ENCODE results near the gene SMOC1.

The SMOC1 gene

DNA sequence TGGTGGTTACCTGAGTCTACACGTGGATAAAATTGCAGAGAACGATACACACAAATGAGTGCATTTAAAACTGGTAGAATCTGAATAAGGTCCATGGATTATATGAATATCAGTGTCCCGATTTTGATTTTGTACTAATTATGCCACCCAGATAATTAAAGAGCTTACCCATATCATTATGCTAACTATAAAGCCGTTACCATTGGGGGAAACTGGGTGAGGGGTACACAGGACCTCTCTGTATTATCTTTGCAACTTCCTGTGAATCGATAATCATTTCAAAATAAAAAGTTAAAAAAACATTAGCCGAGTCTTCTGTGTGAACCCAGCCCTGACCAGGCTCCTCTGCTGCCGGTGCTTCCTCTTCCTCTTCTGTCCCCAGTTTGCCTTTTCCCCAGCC lies 107.1 kb downstream of the SMOC1 start:
- DNase-seq, result no peak

DNA sequence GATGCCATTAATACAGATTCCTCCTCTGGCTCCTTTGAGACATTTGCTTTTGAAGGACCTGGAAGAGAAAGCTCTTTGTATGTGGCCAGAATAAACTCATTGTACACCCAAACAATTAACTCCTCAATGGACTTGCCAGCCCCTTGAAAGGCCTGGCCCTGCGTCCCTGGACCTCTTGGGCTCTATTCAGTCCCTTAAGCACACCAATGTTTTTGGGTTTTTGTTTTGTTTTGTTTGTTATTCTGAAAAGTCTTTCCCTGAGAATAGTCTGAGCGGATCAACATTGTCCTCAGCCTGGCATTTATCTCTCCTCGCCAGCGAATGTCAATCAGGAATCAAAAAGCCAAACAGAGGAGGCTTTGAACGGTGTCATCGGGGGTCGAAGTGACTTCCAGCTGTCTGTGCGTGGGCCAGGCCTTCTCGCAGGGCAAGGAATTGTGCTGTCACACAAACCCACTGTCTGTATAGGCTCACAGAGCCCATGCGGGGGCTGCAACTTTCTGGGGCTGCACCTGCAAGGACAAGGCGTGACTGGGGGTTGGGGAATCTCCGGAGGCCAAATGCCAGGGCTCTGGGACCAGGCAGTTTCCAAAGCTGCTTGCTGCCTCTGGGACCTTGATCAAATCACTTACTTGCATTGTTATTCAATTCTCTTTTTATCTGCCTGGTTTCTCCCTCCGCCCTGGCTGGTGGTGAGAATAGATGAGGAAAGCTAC lies 108.3 kb downstream of the SMOC1 start:
- no peak for DNase-seq

DNA sequence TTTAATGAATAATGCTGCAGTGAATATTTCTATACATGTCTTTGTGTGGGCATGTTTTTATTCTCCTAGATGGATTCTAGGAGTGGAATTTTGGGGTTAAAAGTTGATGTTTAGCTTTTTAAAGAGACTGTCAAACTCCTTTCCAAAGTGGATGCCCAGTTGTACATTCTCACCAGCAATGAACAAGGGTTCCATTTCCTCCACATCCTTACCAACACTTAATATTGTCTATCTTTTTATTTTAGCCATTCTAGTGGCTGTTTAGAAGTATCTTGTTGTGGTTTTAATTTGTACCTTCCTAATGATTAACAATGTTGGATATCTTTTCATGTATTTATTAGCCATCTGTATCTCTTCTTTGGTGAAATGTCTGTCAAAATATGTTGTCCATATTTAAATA lies 109.8 kb downstream of the SMOC1 start:
- DNase-seq, result no peak

DNA sequence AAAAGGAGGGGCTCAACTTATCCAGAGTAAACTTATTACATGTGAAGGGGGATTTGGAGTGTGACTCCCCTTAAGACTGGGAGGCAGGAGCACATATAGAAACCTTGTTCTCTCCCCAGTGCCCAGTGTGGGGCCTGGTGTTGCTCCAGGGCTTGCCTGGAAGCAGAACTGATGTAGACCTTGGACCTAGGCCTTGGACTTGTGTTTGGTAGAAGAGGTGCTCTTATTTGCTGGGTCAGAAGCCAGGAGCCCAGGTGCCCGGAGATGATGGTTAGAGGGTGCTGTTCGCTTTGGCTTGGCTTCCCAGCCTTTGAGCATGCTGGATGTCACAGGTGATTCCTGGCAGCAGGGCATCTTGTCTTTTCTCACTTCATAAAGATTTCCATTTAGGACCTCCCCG lies 110.4 kb downstream of the SMOC1 start:
- DNase-seq, result no peak

DNA sequence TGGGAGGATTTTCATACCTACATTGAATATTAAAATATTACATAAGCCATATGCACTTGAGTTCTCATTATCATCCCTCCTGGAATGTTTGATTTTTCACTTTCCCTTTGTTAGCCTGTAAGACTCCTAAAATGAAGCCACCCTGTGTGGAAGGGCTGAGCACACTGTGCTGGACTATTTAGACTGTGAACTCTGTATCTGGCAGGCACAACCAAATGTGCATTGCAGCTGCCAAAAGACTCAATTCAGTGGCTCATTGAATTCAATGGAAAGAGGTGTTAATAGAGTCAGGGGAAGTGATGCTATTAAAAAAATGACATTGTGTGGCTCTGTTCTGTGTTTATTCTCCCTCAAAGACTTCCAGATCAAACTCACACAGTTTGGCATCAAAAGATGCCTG lies 111.1 kb downstream of the SMOC1 start:
- DNase-seq, result no peak

DNA sequence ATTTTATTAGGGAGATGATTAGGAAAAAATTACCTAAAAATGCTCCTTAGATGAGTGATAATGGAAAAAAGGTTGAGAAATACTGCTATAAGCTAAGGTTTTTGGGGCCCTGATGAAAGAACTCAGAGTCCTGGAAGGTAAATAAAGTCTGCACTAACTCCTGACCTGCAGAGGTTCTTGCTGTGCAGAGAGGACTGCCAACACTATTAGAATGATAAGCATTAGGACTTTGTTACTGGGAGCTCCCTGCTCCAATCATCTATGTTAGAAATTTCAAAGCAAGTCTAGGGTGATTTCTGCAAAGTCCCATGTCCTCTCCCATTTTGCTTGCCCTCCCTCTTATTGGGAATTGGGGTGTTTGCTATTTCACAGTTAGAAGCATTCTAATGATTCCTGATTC lies 112.2 kb downstream of the SMOC1 start:
- DNase-seq, result no peak

DNA sequence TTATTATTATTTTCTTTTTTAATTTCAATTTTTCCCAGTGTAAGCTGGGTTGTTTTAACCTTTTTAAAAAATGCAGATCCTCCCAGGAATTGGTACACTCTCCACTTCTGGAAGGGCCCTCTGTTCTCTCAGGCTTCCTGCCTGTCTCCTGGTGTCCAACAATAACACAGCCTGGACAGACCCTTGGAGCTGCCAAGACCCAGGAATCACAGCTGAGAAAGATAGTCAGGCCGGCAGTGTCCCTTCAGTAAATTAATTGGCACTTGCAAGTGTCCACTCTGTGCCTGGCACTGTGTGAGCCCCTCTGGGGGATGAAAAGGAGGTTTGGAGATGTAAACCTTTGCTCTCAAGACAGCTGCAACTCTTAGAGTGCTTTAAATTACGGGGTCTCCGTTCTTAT lies 113.3 kb downstream of the SMOC1 start:
- no peak for DNase-seq

DNA sequence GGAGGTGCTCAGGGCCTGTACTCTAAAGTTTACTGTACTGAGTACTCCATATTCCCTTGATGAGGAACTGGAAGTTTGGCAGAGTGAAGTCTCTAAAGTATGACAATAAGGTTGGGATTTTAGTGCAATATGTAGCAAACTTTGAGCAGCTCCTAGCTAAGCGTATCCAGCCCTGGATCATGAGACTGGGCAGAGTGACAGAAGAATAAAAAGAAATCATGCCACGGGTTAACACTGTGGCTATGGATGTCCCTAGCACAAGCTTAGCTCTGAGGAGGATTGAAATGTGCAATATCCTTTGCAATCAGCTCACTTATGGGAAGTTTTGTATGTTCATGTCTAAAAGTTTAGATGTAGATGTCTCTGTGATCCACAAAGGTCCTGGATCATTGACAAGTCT lies 114.1 kb downstream of the SMOC1 start:
- DNase-seq, result no peak

DNA sequence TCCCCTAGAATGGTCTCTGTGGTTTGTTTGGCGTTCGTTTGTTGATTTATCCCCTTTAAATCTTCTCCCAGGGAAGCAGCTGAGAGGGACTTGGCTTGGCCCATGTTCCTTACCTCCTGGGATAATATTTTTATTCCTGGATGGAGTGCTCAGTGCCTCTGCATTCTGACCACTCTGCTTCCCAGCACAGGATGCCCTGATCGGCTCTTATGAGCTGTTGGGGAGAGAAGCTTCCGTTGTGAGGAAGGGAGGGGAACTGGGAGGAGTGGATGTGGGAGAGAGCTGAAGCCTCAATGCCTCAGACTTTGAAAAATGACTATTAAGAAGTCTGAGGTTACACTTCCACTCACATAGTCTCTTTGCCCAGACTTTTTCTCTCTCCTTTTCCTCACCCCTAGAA lies 114.8 kb downstream of the SMOC1 start:
- no peak for DNase-seq

DNA sequence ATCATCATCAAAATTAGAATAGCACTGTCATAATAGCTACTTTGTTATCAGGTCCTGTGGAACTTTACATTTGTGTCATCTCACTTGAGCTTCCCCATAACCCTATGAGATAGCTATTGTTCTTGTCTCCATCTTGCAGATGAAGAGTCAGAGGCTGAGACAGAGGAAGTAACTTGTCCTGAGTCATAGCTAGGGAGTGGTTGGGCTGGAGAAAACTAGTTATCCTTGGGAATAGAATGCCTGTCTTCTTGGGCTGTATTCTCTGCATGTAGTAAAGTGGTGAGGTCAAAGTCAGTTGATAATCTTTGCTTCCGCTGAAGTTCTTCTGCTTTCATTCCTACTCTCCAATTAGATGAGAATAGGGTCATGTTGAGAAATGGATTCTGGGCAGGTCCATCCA lies 117.0 kb downstream of the SMOC1 start:
- DNase-seq, result no peak

DNA sequence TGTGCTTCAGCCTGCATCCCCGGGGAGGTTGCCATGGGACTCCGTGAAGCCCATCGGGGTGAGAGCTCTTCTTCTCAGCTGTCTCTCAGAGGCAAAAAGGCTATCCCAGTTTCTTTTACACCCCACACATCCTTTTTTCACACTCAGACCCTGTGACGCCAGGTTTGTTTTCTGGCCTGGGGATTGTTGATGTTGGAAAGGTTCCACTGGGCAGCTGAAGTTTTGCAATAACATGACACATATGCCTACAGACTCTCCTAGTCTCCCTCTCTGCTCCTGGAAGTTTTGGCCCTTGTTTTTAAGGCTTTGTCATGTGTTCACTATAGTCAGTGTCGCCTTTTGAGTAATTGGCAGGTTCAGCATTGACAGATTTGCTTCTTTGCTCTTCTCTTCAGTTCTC lies 118.6 kb downstream of the SMOC1 start:
- DNase-seq, result no peak

DNA sequence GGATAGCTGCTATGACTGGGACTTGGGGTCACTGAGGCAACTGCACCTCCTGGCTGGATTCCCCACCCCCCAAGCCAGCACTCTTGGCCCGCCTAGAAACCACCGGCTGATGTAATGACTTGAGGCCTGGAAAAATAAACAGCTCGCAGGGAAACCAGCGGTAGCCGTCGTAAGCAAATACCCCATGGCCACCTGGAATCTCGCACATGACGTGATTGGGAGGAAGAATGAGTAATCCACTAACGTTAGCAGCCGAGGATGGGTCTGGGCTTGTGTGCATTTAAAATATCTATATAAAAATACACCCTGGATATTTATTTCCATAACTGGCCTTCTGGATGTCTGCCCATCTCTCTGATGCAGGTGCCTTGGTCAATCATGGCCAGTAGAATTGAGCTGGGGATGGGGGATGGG lies 120.1 kb downstream of the SMOC1 start:
- no peak for DNase-seq

DNA sequence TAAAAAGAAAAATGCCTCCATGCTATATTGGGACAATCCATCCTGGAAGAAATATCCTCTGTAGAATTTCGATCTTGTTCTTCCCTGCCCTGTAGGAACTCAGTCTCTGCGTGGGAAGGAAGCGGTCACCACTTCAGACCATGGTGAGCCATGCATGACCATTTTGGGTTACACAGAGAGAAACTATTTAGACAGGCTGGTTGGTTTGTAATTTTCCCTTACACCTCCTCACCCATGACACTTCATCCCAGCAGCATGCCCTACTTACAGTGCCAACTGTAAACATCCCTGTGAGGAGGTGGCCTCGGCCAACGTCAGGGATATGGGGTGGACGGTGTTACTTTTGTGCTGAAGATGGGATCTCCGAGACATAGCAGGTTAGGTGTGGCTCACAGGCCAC lies 121.4 kb downstream of the SMOC1 start:
- no peak for DNase-seq

DNA sequence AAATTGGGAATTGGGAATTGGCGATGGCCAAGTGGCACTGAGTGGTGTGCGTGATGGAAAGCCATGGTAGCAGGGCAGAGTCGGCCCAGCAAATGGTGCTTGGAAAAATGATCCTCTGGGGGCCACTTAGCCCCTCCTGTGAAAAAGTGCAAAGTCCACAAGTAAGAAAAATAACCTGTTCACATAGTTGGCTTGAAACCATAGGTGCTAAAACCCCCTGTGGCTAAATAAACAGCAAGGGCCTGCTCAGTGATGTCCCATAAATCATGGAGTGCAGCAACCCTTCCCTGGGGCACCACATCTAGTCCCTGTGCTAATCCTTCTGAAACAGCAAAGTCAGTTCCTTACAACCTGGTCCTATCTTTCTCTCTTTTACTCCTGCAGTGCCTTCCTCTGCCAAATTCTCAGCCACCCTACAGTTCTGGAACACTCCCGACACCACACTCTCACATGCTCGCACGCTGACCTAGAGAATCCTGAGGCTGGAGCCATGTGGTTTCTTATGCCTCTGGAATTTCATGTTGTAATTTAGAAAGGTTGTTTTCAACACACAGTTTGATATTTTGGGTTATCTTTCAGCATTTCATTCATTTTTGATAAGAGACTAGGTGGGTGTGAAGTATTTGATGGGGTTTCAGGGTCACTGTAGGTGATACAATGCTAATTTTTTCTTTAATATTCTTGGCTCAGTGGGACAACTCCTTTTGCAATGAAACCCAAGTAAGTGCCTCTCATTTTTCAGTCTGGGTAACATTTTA lies 123.6 kb downstream of the SMOC1 start:
- DNase-seq, result no peak

DNA sequence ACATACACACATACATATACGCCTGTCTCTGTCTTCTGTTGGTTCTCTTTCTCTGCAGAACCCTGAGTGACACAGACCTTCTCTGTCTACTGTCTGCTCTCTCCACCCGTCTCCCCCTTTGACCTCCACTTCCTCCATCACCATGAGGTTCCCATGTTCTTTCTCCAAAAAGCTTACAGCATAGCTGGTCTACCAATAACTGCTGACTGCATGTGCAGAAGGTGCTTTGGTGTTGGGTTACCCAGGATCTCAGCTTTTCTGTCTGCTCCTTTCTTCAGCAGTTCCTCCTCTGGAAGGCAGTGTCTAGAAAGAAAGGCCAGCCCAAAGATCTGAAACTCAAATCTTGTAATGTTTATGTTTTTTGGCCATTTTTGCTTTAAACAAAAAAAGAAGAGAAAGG lies 125.6 kb downstream of the SMOC1 start:
- no peak for DNase-seq

DNA sequence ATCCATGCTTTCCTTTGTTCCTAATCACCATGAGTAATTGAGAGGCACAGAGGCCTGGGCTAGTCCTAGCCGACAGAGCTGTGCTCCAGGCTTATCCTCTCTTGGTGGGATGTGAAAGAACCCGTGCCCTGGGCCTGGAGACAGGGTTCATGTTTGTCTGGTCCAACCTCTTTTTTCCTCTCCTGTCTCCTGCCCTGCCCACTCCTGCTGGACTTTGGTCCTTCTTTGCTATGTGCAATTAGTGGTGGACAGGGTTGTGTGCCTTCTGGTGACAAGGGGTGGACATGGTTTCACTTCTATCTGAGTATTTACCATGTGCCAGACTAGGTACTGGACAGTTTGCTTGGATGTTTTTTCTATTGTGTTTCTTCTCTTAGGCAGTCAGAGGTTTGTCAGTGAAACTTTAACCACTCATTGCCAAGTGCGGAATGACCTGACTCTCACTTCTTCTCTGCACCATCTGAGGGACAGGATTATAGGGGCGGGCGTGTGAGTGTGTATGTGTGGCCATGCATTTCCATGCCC lies 126.1 kb downstream of the SMOC1 start:
- no peak for DNase-seq

DNA sequence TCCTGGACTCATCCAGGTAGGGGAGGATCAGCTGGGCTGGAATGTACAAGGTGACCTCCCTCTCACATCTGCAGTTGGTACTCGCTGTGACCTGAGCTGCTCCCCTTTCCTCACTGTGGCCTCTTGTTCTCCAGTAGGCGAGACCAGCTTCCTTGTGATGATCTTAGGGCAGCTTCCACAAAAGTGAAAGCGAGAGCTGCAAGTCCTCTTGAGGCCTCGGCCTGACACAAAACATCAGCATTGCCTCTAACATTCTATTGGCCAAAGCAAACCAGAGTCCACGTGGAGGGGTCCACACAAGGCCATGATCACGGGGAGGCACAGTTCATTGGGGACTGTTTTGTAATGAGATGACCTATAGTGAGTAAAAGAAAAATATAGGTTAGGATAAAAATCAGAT lies 127.5 kb downstream of the SMOC1 start:
- no peak for DNase-seq

DNA sequence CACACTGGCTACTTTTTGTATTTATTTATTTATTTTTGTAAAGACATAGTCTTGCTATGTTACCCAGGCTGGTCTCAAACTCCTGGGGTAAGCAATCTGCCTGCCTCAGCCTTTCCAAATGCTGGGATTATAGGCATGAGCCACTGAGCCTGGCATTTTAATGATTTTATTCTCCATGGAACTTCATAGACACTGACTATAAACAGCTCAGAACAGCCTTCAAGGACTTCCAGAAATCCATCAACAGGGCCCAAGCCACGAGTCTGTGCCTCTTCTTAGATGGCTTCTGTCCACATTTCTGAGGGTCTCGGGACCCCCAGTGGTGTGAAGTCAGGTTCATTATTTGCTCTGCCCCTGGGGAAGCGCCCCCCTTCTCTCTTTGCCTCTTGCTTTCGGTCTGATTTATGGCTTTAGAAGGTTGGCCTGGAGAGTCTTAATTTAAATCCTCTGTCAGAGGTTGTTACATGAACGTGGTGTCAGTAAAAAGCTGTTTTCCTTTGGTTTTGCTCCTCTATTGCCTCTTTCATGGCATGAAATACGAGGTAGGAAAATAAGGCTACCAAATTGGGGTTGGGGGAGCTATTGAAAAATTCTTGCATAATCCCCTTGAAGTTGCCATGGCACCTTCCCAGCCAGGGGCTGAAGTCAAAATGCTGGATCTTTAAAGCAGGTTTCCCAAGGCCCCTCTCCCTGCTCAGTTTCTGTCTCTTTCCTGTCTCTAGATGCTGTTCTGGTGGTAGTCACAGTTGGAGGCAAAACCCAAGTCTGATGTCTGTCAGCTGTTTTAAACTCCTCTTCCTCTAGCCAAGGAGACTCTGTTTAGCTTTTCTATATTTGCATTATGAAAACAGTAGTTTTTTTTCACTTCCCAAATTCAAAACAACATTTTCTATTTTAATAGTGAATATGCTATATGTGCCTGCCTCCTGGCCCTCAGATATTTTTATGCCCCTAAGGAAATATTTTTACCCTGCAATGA lies 129.4 kb downstream of the SMOC1 start:
- DNase-seq, result no peak

DNA sequence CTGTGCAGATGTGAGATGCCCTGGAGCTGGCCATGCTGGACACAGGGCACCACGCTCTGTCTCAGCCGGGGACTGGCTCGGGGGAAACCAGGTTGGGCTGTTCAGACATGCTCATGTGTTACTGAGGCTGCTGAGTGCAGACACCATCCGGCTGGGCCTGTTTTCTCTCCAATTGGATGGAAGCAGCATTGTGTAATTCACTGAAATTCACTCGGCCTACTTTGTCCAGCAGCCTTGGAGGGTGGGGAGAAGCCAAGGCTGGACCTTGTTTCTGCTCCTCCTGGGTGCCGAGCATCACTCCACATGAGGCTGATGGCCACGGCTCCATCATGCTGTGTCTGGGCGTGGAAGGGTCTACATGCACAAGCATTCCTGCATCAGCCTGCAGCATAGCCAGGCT lies 130.7 kb downstream of the SMOC1 start:
- no peak for DNase-seq

DNA sequence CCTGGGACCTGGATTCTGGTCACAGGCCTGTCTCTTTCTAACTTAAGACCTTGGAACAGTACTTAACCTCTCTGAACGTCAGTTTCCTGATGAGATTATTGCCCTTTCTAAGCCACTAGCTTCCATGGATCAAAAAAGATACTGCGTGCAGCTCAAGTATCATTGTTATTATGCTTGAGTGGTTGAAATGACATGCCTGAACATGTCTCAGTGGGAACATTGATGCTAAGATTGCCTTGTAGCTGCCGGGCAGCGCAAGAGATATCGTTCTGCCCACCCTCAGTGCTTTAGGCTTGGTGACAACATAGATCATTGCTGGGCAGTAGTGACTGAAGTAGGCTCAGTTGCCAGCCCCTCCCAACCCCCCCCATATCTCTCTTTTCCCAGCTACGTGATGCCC lies 131.9 kb downstream of the SMOC1 start:
- DNase-seq, result no peak

DNA sequence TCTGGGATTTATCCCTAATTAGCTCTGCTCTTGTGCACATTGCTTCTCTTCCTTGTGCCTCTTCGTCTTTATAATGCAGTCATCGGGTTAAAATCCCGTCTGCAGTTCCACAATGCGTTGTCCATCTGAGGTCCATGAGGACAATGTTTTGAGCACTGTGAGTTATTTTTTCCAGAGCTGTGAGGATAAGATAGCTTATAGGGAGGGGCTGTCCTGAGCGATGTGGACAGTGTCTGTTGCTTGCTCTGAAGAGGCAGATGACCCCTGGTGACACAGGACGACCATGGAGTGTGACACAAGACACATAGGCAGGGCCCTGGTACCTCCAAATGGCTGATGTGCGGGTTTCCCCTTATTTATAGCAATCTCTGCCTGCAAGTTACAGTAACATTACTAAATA lies 132.5 kb downstream of the SMOC1 start:
- no peak for DNase-seq

DNA sequence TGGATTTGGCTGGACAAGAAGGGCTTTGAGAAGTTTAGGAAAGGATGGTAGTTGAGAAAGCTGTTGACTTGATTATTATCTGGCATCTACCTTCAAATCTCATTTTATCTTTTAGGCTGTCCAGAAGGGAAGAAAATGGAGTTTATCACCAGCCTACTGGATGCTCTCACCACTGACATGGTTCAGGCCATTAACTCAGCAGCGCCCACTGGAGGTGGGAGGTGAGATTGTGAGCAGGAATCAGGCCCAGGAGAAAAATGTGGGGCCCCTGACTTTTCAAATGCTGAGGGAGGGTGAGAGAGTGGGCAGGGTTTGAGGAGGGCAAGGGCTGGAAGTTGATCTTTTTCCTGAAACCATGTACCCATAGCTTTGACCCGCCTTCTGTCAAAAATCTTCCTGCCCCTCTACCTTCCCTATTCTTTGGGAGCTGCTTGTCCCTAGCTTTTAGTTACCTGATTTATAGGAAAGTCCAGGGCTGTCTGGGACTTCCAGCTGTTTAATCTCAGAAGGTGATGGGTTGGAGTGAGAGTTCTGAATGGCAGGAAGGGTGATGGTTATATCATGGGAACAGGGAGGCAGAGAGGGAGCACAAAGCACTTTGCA lies 134.2 kb downstream of the SMOC1 start:
- DNase-seq, result no peak

All from bone marrow (tissue), 2 donors.